OCI-LY1 (cell line): ENCODE data around the gene PRR14.
A peak's percentile ranks its signal among the peaks of the same experiment; 100 is the strongest.

Experiments
- H2AFZ ChIP-seq: fragments of 200-600 bp; sonication (generic), shearing (Covaris generic); 2 replicates; pipeline ENCODE4 v1.6.0; 2014; ENCODE audit warnings: antibody characterized with exemption, mild to moderate bottlenecking, low read length
- H3F3A ChIP-seq: fragments of 200-600 bp; sonication (generic), shearing (Covaris generic); 2 replicates; pipeline ENCODE4 v1.6.0; 2014; ENCODE audit warnings: mild to moderate bottlenecking, antibody characterized with exemption, low read length, moderate library complexity; ENCODE audit not compliant: insufficient read depth
- H3K27ac ChIP-seq: fragments of 200-600 bp; sonication (generic); 2 replicates; pipeline ENCODE4 v1.5.1; 2014; ENCODE audit warnings: low read length, mixed run types, mild to moderate bottlenecking, low read depth; ENCODE audit not compliant: poor library complexity, severe bottlenecking
- H3K27me3 ChIP-seq: fragments of 200-600 bp; sonication (generic); 2 replicates; pipeline ENCODE4 v1.6.0; 2014; ENCODE audit warnings: antibody characterized with exemption, mild to moderate bottlenecking, low read length, moderate library complexity; ENCODE audit not compliant: insufficient read depth
- H3K36me3 ChIP-seq: fragments of 200-600 bp; sonication (generic); 2 replicates; pipeline ENCODE4 v1.6.1; 2014; ENCODE audit warnings: mild to moderate bottlenecking, antibody characterized with exemption, low read length, moderate library complexity, mixed read lengths; ENCODE audit not compliant: insufficient read depth
- H3K4me1 ChIP-seq: fragments of 200-600 bp; sonication (generic); 2 replicates; pipeline ENCODE4 v1.5.1; 2014; ENCODE audit warnings: mild to moderate bottlenecking, low read length, moderate library complexity; ENCODE audit not compliant: insufficient read depth, severe bottlenecking
- H3K4me2 ChIP-seq: fragments of 200-600 bp; sonication (generic), shearing (Covaris generic); 2 replicates; pipeline ENCODE4 v1.6.1; 2014; ENCODE audit warnings: low read length
- H3K4me3 ChIP-seq: fragments of 200-600 bp; sonication (generic); 2 replicates; pipeline ENCODE4 v1.5.1; 2014; ENCODE audit warnings: low read length, low read depth, mild to moderate bottlenecking, mixed read lengths; ENCODE audit not compliant: poor library complexity, severe bottlenecking
- H3K79me2 ChIP-seq: fragments of 200-600 bp; shearing (Covaris generic); 2 replicates; pipeline ENCODE4 v1.6.1; 2016; ENCODE audit warnings: mixed run types, low read length, mixed read lengths; ENCODE audit not compliant: insufficient read depth
- H3K9ac ChIP-seq: fragments of 200-600 bp; sonication (generic), shearing (Covaris generic); 2 replicates; pipeline ENCODE4 v1.6.1; 2014; ENCODE audit warnings: mild to moderate bottlenecking, low read length, mixed read lengths
- H3K9me2 ChIP-seq: fragments of 200-600 bp; sonication (generic), shearing (Covaris generic); 2 replicates; pipeline ENCODE4 v1.6.1; 2014; ENCODE audit warnings: low read depth, mild to moderate bottlenecking, low read length, mixed read lengths
- H3K9me3 ChIP-seq: fragments of 200-600 bp; shearing (Covaris generic); 2 replicates; pipeline ENCODE4 v1.6.1; 2014; ENCODE audit warnings: low read length, mixed read lengths
- H4K20me1 ChIP-seq: fragments of 200-600 bp; sonication (generic), shearing (Covaris generic); 2 replicates; pipeline ENCODE4 v1.6.0; 2016; ENCODE audit warnings: mild to moderate bottlenecking, low read length; ENCODE audit not compliant: insufficient read depth
- EZH2 ChIP-seq: fragments of 200-600 bp; sonication (generic), shearing (Covaris generic); IDR thresholded peaks from 2 replicates; pipeline ENCODE4 v1.8.0; 2017; ENCODE audit warnings: borderline replicate concordance, mixed run types, mild to moderate bottlenecking, antibody characterized with exemption, low read length, moderate library complexity, mixed read lengths
- TF ChIP-seq, protein P1 (sequence below): fragments of 200-600 bp; sonication (generic), shearing (Covaris generic); IDR thresholded peaks from 2 replicates; pipeline ENCODE4 v1.5.1; 2017; ENCODE audit warnings: mild to moderate bottlenecking, antibody characterized with exemption, low read length, moderate library complexity, mixed read lengths

The PRR14 gene

GRCh38 chr16:30606004-30606403 is 44.8 kb upstream of the PRR14 start:
- TF ChIP-seq, protein P1, sequence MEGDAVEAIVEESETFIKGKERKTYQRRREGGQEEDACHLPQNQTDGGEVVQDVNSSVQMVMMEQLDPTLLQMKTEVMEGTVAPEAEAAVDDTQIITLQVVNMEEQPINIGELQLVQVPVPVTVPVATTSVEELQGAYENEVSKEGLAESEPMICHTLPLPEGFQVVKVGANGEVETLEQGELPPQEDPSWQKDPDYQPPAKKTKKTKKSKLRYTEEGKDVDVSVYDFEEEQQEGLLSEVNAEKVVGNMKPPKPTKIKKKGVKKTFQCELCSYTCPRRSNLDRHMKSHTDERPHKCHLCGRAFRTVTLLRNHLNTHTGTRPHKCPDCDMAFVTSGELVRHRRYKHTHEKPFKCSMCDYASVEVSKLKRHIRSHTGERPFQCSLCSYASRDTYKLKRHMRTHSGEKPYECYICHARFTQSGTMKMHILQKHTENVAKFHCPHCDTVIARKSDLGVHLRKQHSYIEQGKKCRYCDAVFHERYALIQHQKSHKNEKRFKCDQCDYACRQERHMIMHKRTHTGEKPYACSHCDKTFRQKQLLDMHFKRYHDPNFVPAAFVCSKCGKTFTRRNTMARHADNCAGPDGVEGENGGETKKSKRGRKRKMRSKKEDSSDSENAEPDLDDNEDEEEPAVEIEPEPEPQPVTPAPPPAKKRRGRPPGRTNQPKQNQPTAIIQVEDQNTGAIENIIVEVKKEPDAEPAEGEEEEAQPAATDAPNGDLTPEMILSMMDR = no peak
- no peak for TF ChIP-seq EZH2
- peaks cover 15% of the 10 kb centered on the region for H3K4me1 ChIP-seq
- no peaks in the 10 kb centered on the region for H4K20me1 ChIP-seq
- H3K36me3 ChIP-seq = peaks cover 48% of the 10 kb centered on the region
- no peaks in the 10 kb centered on the region for H3F3A ChIP-seq
- H3K9me2 ChIP-seq = no peaks in the 10 kb centered on the region
- H3K9ac ChIP-seq = no peak overlapping the region
- H3K4me3 ChIP-seq = no peak overlapping the region
- H2AFZ ChIP-seq = no peak overlapping the region
- no peak overlapping the region for H3K4me2 ChIP-seq
- H3K27ac ChIP-seq = no peak overlapping the region
- no peaks in the 10 kb centered on the region for H3K79me2 ChIP-seq
- H3K27me3 ChIP-seq = no peaks in the 10 kb centered on the region
- no peaks in the 10 kb centered on the region for H3K9me3 ChIP-seq

DNA sequence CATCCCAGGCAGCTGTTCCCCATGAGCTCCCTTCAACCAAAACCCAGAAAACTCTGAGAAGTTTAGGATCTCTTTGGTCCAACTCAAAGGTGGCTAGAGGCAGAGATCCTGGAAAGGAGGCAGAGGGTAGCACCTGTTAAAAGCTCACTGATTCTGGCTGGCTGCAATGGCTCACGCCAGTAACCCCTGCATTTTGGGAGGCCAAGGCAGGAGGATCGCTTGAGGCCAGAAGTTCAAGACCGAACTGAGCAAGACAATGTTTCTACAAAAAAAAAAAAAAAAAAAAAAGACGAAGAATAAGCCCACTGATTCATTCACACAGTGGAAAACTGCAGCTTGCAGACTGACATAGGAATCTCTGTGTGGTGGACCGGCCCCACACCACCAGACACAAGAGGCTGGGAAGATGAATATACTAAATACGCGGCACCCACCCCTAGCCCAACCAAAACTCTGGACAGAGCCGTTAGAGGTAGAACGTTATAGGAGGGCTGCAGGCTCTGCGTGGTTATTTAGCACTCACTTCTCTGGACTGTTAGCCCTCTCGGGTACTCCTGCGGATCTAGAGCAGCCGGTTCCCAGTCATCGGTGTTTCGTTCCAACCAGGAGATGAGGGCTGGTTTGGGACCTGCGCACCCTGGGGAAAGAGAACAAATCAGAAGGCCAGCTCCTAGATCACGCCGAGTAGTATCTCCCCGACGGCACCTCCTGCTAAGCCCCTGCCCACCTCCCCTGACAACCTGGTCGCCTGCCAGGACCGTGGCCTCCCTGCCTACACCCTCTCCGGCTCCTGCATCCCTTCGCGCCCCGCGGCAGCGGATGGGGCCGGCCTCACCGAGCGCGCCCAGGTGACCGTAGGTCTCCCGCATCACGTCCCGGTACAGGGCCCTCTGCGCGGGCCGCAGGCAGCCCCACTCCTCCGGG is 41.5 kb upstream of the PRR14 start:
- no peak for TF ChIP-seq EZH2

DNA sequence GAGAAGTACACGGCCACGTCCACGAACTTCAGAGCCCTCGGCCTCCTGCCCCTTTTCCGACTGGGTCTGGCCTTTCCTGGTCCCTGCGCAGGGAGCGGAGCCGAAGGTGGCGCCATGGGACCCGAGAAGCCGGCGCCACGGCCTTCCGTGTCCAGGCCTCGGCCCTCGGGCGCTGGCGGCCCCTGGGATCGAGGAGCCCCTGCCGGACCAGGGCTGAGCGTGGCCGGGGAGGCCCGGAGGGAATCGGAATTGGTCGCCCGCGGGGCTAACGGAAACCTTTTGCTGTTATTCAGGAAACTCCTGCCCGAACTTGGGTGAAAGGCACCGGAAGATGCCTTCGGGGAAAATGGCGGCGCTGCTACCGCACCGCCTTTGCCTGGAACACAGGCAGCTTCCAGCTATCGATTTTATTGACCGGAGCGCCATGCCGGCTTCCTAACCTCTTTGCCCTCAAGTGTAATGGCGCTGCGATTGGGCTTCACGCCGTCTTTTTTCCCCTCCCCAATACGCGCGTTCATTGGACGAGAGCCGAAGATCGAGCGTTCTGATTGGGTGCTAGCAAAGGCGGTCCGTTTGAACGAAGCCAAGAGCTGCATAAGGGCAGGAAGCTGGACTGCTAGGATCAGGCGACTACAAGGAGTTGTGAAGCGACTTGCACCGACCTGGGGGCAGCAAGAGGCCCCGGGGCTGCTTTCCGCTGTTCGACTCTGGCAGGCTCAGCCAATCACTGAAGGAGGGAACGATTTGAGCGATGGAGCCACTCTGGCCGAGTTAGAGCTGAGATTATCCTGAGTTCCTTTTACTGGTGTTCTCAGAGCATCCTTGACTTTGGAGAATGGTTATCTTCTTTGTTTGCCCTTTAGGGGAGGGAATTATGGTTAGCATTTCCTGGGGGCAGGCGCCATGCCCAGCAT is 40.6 kb upstream of the PRR14 start, which contains the start of gene ZNF689:
Gene ZNF689 (minus strand): TSS at position 464 of the 914 bp plus-strand sequence. CDS start 348 bp downstream, at position 116.
- TF ChIP-seq, protein P1 = no peak; the same call in 1 of the 2 replicates
- no peak for TF ChIP-seq EZH2
- H3K9me3 ChIP-seq = no peaks in the 10 kb centered on the region
- peaks cover 29% of the 10 kb centered on the region for H3K4me1 ChIP-seq
- no peaks in the 10 kb centered on the region for H3K9me2 ChIP-seq
- H3K79me2 ChIP-seq = no peaks in the 10 kb centered on the region
- H3F3A ChIP-seq = peaks cover 5% of the 10 kb centered on the region; the same call in 1 of the 2 replicates
- H3K9ac ChIP-seq = peak within 1 kb of the TSS; percentile 96
- peak within 1 kb of the TSS; percentile 39 for H3K27ac ChIP-seq
- peak within 1 kb of the TSS; percentile 84 for H3K4me3 ChIP-seq
- H3K27me3 ChIP-seq = no peaks in the 10 kb centered on the region
- peak within 1 kb of the TSS; percentile 78 for H3K4me2 ChIP-seq
- H3K36me3 ChIP-seq = peaks cover 28% of the 10 kb centered on the region; the same call in 1 of the 2 replicates
- H4K20me1 ChIP-seq = no peaks in the 10 kb centered on the region
- no peak within 1 kb of the TSS for H2AFZ ChIP-seq

More for the DNA sequence above, 41.5 kb upstream of the PRR14 start:
- Histone ChIP-seq H3K9ac (peak overlapping the region; percentile 96), H3K4me2 (peak overlapping the region; percentile 78), H3F3A (peaks cover 5% of the 10 kb centered on the region; the same call in 1 of the 2 replicates), H3K79me2 (no peaks in the 10 kb centered on the region), H3K27me3 (no peaks in the 10 kb centered on the region), H2AFZ (no peak overlapping the region), H4K20me1 (no peaks in the 10 kb centered on the region), H3K9me2 (no peaks in the 10 kb centered on the region), H3K36me3 (peaks cover 37% of the 10 kb centered on the region), H3K27ac (peak overlapping the region; percentile 39), H3K9me3 (no peaks in the 10 kb centered on the region), H3K4me3 (peak overlapping the region; percentile 84), H3K4me1 (peaks cover 29% of the 10 kb centered on the region)
